IPS-NIHi7 (cell line): ENCODE results near the gene RTKN2.
A peak's percentile ranks its signal among the peaks of the same experiment; 100 is the strongest.
"Not testable (repeated sequence)": the region's sequence is repeated elsewhere in the genome, so short reads cannot be mapped to it uniquely, and the experiment has no call there.

ENCODE experiments used
- DNase-seq: peaks from one replicate; pipeline ENCODE4 v3.0.0; 2012; ENCODE audit warnings: mixed read lengths; ENCODE audit errors: extremely low spot score

RTKN2 gene

GRCh38 chr10:62268399-62269114, at the start of gene RTKN2:
TSS of gene RTKN2 (minus strand) at chr10:62268844. CDS start at chr10:62268610, 234 bp downstream.
- peak; percentile 95 for DNase-seq

- no peak for DNase-seq
These were observed 48.6 kb upstream of the RTKN2 start for GRCh38 chr10:62317257-62317656.

GRCh38 chr10:62309254-62309653, 40.6 kb upstream of the RTKN2 start:
- DNase-seq, result no peak

GRCh38 chr10:62308101-62308500, 39.5 kb upstream of the RTKN2 start:
- DNase-seq, result no peak

GRCh38 chr10:62307635-62308034, 39.0 kb upstream of the RTKN2 start:
- no peak for DNase-seq

- no peak for DNase-seq
These were observed 38.0 kb upstream of the RTKN2 start for GRCh38 chr10:62306663-62307062.

GRCh38 chr10:62305813-62306212, 37.2 kb upstream of the RTKN2 start:
- DNase-seq, result no peak

GRCh38 chr10:62303922-62304321, 35.3 kb upstream of the RTKN2 start:
- DNase-seq, result no peak

GRCh38 chr10:62302760-62303159, 34.1 kb upstream of the RTKN2 start:
- DNase-seq, result no peak

- DNase-seq, result no peak
These were observed 29.2 kb upstream of the RTKN2 start for GRCh38 chr10:62297857-62298256.

GRCh38 chr10:62284221-62284620, 15.6 kb upstream of the RTKN2 start:
- DNase-seq, result no peak

GRCh38 chr10:62281348-62281747, 12.7 kb upstream of the RTKN2 start:
- not testable (repeated sequence) for DNase-seq

GRCh38 chr10:62280392-62280791, 11.7 kb upstream of the RTKN2 start:
- not testable (repeated sequence) for DNase-seq

- no peak for DNase-seq
These were observed 9.8 kb upstream of the RTKN2 start for GRCh38 chr10:62278441-62278910.

GRCh38 chr10:62277971-62278370, 9.3 kb upstream of the RTKN2 start:
- no peak for DNase-seq

- DNase-seq, result no peak
These were observed 1.4 kb upstream of the RTKN2 start for GRCh38 chr10:62270020-62270419.

- no peak for DNase-seq
These were observed 631 bp downstream of the RTKN2 start for GRCh38 chr10:62268027-62268398.

GRCh38 chr10:62266611-62267010, 2.0 kb downstream of the RTKN2 start:
- no peak for DNase-seq

GRCh38 chr10:62266147-62266546, 2.5 kb downstream of the RTKN2 start:
- DNase-seq, result no peak

- peak; percentile 61 for DNase-seq
These were observed 3.8 kb downstream of the RTKN2 start for GRCh38 chr10:62264702-62265436.

- no peak for DNase-seq
These were observed 4.5 kb downstream of the RTKN2 start for GRCh38 chr10:62264126-62264525.

- no peak for DNase-seq
These were observed 7.0 kb downstream of the RTKN2 start for GRCh38 chr10:62261666-62262065.

GRCh38 chr10:62259998-62260397, 8.6 kb downstream of the RTKN2 start:
- no peak for DNase-seq
